Fibroblast of pulmonary artery (primary cell): ENCODE results near the gene MEP1B.

Source experiments
- DNase-seq: peaks from one replicate; pipeline ENCODE4 v3.0.0-alpha.2; 2010; ENCODE audit warnings: low read depth
- H3K4me3 ChIP-seq: replicated peaks from 2 replicates; pipeline ENCODE4 v1.5.1; 2011; ENCODE audit warnings: low read depth, mild to moderate bottlenecking, control low read depth, low read length, moderate library complexity
- TF ChIP-seq, protein P1 (sequence below): IDR thresholded peaks from 2 replicates; pipeline ENCODE4 v1.5.1; 2011; ENCODE audit warnings: mild to moderate bottlenecking, control low read depth, low read length, inconsistent platforms; ENCODE audit errors: missing control alignments

MEP1B gene

DNA sequence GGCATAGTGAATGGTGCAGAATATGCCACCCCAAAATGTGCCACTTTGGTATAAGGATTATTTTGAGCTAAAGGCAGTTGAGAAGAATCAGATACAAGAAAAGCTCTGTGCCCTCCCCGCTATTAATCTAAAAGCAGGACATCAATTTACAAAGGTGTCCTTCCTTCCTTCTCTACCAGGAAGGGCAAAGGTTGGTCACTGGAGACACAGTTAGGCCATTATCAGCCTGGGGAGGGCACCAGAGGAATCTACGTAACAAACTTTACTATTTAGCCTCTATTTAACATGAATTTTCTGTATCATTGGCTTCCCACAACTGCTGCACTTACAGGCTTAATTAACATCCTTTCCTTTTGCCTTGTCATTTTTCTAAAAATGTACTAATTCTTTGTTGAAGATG lies 52.6 kb downstream of the MEP1B start:
- DNase-seq: no peak
- TF ChIP-seq, protein P1, sequence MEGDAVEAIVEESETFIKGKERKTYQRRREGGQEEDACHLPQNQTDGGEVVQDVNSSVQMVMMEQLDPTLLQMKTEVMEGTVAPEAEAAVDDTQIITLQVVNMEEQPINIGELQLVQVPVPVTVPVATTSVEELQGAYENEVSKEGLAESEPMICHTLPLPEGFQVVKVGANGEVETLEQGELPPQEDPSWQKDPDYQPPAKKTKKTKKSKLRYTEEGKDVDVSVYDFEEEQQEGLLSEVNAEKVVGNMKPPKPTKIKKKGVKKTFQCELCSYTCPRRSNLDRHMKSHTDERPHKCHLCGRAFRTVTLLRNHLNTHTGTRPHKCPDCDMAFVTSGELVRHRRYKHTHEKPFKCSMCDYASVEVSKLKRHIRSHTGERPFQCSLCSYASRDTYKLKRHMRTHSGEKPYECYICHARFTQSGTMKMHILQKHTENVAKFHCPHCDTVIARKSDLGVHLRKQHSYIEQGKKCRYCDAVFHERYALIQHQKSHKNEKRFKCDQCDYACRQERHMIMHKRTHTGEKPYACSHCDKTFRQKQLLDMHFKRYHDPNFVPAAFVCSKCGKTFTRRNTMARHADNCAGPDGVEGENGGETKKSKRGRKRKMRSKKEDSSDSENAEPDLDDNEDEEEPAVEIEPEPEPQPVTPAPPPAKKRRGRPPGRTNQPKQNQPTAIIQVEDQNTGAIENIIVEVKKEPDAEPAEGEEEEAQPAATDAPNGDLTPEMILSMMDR: no peak
- no peak overlapping the region for H3K4me3 ChIP-seq

DNA sequence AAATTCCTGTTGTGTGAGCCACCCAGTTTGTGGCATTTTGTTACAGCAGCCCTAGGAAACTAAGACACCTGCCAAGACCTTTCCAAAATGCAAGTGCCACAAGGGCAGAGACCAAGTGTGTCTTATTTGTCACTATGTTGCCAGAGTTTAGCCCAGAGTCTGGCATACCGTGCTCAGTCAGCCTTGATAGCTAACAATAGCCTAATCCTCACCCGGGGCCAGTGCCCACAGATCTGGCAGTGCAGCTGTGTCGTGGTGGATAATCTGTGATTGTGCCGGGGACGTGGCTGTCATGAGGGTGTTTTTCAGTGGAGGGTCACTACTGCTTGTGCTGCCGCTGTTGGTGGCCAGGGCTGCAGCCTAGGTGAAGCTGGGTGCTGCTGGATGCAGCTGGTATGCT lies 53.5 kb downstream of the MEP1B start:
- H3K4me3 ChIP-seq: no peak overlapping the region
- TF ChIP-seq, protein P1: no peak
- DNase-seq: no peak

DNA sequence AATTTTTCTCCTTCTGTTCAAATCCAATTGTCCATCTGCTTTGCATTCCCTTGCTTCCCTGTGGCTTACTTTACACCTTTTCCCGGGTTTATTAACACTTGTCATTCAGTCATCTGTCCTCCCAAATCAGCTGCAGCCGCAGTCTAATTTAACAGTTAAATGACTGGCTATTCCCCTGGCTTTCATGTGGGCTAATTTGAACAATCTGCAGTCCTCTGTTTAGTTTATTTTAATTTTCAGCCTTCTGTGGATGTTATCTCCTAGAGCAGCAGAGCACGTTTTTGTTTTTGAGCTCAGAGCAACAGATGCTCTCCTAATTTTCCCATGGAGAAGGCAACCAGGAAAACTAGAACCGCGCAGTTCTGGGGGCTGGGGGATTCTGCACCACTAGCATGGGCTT lies 55.0 kb downstream of the MEP1B start:
- TF ChIP-seq, protein P1: no peak
- no peak for DNase-seq
- H3K4me3 ChIP-seq: no peak overlapping the region

DNA sequence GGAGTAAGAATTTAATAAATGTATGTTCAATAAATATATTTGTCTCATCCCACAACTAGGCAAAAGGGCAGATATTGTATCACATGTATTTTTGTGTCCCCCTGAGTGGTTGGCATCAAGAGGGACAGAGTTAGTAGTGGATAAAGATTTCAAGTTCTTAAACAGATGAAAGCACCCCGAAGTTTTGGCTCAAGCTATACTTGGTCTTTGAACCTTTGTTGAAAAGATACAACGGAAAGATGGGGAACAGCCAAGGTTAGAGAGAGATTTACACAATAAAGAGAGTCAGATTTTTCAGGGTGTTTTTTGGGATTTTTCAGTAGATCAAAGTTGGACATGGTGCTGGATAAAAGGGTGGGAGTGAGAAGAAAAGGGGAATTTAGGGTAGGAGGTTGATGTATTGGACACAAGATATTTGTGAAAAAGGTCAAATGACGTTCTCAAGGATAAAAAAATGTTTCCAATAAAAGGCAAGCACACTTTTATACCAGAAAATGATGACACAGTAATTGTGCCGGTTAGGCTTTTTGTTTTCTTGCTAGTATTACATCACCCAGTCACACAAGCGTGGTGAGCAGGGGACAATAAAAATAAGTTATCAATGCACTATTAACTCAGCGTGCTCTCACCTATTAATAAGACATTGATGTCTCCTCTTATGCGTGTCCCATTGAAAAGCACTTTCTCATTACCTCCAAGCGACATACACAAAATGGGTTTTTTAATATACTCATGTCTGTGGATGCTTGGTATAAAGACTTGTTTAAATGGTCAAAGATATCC lies 59.5 kb downstream of the MEP1B start:
- DNase-seq: no peak
- TF ChIP-seq, protein P1: no peak
- no peak overlapping the region for H3K4me3 ChIP-seq

DNA sequence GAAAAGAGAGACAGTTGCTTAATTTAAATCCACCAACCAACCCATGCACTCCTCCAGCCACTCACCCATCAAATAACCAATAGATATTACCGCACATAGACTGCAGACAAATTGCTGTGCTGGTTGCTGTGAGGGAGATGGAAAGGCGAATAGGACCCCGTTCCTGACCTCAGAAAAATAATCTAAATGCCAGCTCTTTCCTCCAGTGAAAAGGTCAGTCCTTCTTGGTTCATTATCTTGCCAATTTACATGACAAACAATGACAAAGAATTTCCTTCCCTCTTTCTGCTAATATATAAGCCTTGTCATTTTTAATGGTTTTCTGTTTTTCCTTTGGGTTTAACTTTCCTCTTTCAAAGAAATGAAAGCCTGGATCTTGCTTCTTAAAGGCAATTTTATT lies 61.6 kb downstream of the MEP1B start:
- no peak overlapping the region for H3K4me3 ChIP-seq
- TF ChIP-seq, protein P1: no peak
- no peak for DNase-seq

DNA sequence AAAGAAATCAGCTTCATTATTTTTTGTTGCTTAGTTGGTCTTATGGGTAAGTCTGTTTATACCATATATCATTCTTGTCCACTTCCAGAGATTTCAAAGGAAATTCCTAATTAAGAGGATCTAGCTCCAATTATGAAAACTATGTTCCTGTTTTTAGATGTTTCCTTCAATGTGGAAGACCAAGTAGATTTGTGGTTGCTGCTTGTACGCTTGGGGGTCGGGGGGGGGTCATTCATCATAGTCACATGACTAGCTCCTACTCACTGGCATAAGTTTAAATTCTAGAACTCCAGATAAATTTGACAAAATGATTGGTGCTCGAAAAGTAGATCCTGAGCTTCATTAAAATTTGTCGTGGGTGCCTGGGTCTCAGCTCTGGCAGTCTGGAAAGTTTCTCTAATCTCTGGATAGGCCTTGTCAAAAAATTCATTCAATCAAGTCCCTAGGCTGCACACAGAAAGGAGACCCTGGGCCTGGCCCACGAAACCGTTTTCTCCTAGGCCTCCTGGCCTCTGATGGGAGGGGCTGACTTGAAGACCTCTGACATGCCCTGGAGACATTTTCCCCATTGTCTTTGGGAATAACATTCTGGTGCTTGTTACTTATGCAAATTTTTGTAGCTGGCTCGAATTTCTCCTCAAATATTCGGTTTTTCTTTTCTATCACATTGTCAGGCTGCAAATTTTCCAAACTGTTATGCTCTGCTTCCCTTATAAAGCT lies 62.5 kb downstream of the MEP1B start:
- TF ChIP-seq, protein P1: no peak
- DNase-seq: no peak
- no peak overlapping the region for H3K4me3 ChIP-seq
